ENCODE data around the gene MAP1LC3B. TPM values are rescaled to one million over a fixed set of nuclear protein-coding genes. Genes with fewer than 3 reads are reported as not detected.

MAP1LC3B gene
- total RNA-seq, 1 experiment from 2014 or later = 11.6 TPM

GRCh38 chr16:87392821-87393679 is 914 bp downstream of the MAP1LC3B start:
- peak; percentile 53 for DNase-seq (ENCODE audit: low read depth)
- in situ Hi-C loops (cut with HindIII; ENCODE audit: low pct_unique_long_range_greater_than_20kb, low sequenced_read_pairs) = no loop called here

GRCh38 chr16:87393680-87394055 is 1.5 kb downstream of the MAP1LC3B start:
- in situ Hi-C loops (cut with HindIII; ENCODE audit: low pct_unique_long_range_greater_than_20kb, low sequenced_read_pairs) = no loop called here
- no peak for DNase-seq (ENCODE audit: low read depth)

- in situ Hi-C loops (cut with HindIII; ENCODE audit: low pct_unique_long_range_greater_than_20kb, low sequenced_read_pairs) = no loop called here
- no peak for DNase-seq (ENCODE audit: low read depth)
Measured at GRCh38 chr16:87395181-87395842, 3.2 kb downstream of the MAP1LC3B start.

DNA sequence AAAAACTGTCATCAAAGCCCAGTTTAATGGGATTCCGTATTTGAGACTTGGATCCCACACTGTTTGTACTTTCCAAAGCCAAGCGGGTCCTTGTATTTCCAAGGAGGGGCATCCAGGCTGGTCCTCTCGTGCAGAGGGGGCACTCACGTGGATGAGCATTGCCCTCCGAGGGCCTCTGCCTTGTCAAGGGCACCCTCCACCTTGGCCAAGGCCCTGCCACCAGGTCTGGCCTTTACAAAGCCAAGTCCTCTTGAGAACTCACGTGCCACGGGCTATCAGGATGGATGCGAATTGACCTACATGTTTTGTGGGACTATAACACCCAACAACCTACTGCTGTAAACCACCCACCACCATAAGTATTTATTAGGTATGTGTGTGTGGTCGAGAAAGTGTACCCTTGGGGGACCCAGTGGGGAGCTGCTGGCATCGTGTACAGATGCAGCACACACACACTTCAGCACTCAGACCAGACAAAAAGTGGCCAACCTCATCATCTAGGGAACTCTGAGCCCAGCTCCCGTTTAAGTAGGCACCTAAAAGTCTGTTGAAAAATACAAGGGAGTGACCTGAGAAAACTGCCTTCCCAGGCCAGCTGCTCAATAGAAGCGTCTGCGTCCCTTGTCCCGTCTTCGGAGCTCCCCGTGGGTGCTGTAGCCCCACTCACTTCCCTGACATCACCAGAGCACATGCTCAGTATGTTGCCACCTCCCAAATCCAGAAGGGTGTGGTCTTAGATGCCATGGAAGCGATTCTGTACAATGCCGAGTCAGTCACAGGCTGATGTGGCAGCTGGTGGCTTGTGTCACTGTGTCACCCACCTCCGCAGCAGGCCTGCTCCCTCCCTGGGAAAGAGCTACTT is 12.9 kb downstream of the MAP1LC3B start:
- in situ Hi-C loops (cut with HindIII; ENCODE audit: low pct_unique_long_range_greater_than_20kb, low sequenced_read_pairs) = no loop called here
- DNase-seq (ENCODE audit: low read depth) = no peak

GRCh38 chr16:87406495-87407088 is 14.5 kb downstream of the MAP1LC3B start:
- in situ Hi-C loops (cut with HindIII; ENCODE audit: low pct_unique_long_range_greater_than_20kb, low sequenced_read_pairs) = no loop called here
- no peak for DNase-seq (ENCODE audit: low read depth)

DNA sequence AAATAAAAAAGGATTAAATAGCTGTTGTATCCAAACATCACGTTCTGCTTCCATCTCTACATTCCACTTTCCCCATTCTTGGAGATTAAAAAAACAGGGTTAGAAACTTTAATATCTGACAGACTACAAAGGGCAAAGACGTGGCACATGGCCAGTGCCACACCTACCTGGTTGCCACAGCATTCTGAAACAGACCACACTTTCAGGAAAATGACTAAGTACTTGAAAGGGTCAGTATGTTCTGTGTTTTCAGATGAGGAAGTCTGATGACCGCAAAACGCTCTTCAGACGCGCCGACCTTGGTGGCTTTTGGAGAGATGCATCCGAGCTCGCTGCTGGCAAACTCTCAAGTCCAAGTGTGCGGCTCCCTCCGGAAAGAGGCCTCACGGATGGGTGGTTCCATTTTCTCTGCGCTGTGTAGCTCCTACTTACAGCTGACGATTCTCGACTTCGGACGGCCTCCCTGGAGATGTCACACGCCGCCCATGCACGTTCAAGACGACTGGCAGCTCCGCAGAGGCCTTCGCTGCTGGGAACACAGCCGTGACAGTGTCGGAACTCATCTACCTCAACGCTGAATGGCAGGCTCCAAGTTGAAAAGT is 15.5 kb downstream of the MAP1LC3B start:
- in situ Hi-C loops (cut with HindIII; ENCODE audit: low pct_unique_long_range_greater_than_20kb, low sequenced_read_pairs) = no loop called here
- DNase-seq (ENCODE audit: low read depth) = peak; percentile 97

- in situ Hi-C loops (cut with HindIII; ENCODE audit: low pct_unique_long_range_greater_than_20kb, low sequenced_read_pairs) = no loop called here
- no peak for DNase-seq (ENCODE audit: low read depth)
Measured at GRCh38 chr16:87409153-87409552, 17.0 kb downstream of the MAP1LC3B start.

DNA sequence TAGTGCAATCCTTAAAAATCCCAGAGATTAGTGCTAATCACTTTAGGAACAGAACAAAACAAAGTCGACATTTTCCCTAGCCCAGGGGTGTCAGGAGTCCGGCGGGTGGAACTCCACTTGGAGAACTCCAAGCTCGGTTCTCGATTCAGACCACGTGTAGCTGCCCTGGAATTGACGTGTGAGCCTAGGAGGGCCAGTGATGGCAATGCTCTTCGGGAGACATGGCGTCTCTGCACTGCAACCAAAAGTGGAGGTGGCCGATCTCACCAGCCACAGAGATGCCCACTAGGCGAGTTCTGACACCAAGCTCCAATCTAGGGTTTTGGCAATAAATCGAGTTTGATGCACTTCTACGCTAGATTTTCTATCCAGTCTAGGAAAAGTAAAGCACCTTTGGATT is 17.6 kb downstream of the MAP1LC3B start:
- no peak for DNase-seq (ENCODE audit: low read depth)
- in situ Hi-C loops (cut with HindIII; ENCODE audit: low pct_unique_long_range_greater_than_20kb, low sequenced_read_pairs) = no loop called here

DNA sequence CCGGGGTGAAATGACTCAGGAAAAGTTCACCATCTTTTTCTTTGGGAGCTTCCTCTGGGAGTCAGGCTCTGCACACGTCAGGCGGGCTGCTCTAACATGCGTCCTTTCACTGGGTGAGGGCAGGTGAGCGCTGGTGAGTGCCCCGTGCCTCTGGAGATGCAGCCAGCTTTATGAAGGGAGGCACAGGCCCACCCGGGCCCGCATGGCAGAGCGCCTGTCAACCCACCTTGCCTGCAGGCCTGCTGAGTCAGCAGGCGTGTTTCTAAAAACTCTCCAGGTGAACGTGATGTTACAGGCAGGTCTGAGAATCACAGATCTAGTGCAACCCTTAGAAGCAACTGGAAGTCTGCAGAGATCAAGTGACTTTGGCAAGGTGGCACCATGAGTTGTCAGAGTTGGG is 18.4 kb downstream of the MAP1LC3B start:
- no peak for DNase-seq (ENCODE audit: low read depth)
- in situ Hi-C loops (cut with HindIII; ENCODE audit: low pct_unique_long_range_greater_than_20kb, low sequenced_read_pairs) = no loop called here

DNA sequence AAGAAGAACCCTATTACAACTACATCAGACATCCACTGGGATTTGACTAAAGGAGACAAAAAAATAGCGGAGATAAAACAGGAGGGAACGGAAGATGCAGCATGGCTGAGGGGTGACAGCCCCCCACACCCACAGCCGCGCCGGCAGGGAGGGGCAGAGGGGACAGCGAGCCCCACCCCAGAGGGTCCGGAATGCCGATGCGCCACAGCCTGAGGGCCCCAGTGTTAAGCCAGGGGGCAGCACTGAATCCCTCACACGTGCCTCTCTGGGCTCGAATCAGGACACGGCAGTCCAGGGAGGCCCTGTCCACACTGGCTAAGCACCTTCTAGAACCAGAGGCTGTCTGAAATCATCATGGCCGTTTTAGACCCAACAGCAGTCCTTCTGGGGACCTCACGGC is 18.8 kb downstream of the MAP1LC3B start:
- DNase-seq (ENCODE audit: low read depth) = no peak
- in situ Hi-C loops (cut with HindIII; ENCODE audit: low pct_unique_long_range_greater_than_20kb, low sequenced_read_pairs) = no loop called here

DNA sequence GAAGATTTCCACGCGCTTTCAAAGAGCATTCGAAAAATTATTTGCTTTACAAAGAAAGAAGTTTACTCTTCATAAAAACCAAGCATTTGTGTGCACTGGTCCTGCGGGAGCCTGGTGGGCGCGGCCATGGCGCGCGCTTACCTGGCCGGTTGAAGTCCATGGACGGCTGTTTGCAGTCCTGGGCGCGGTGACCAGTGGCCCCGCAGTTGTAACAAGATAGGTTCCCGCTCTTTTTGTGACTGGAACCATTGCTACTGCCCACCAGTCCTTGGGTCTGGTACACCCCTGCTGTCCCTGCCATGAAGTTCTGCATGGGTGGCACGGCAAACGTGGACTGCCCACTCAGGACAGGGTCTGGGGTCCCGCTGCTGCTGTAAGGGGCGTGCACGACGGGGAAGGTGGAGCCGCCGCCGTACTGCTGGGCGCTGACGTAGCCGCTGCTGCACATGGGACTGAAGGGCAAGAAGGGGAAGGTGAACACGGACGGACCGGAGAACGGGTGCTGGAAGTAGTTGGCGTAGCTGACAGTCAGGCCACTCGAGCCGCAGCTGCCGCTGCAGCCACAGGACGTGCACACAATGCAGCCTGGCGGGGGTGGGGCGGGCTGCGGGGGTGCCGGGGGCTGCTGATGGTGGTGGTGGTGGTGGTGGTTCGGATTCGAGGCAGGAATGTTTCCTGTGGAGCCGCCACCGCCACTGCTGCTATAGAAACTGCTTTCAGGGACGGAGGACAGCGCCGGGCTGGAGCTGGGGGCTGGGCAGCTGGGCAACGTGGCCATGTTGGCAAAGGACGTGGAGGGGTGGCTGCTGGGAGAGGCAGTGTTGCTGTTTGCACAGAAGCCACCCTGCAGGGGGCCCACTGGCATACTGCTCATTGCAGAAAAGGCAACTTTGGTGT is 19.5 kb downstream of the MAP1LC3B start:
- in situ Hi-C loops (cut with HindIII; ENCODE audit: low pct_unique_long_range_greater_than_20kb, low sequenced_read_pairs) = no loop called here

DNA sequence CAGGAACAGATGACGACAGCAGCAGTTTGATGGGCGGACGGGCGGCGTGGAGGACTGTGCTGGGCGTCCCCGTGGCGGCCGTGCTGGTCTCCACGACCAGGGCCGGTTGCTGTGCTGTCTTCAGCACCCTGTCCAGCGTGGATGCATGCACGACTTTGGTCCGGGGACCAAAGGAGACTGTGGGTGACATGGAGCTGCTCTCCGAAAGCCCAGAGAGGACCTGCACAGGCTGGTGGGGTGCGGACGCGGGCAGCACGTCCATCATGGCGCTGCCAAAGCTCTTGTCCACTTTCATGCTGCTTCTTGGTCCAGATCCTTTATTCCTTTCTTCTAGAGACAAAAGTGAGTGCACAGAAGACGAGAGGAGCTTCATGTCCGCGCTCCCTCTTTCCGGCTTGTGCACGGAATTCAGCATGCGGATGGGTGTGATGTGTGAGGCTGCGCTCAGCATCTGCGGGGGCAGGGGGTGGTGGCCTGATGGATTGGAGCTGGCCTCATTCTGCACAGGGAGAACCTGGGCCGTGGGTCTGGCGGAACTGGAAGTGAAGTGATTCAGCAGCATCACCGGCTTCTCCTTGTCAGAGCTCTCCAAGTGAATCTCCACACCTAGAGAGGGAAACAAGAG is 20.3 kb downstream of the MAP1LC3B start:
- in situ Hi-C loops (cut with HindIII; ENCODE audit: low pct_unique_long_range_greater_than_20kb, low sequenced_read_pairs) = no loop called here
- DNase-seq (ENCODE audit: low read depth) = no peak

More for the DNA sequence above, 19.5 kb downstream of the MAP1LC3B start:
- no peak for DNase-seq (ENCODE audit: low read depth)

DNA sequence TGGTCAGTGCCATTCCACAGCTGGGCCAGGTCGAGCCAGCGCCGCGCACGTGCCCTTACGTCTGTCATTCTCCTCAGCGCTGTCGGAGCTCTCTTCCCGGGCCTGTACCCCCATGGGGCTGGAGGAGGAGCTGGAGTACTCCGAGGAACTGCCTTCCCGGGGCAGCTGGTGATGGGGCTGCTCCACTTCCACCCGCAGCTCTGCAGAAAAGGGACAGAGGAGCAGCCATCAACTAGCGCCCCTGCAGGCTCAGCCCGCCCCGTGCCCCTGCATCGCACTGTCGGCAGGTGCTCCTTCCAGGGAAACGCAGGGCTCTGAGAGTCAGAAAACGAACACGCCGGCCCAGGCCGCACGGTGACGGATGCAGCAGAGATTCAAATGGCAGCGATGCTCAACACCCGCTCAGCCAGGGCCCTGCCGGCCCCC is 20.9 kb downstream of the MAP1LC3B start:
- in situ Hi-C loops (cut with HindIII; ENCODE audit: low pct_unique_long_range_greater_than_20kb, low sequenced_read_pairs) = no loop called here
- no peak for DNase-seq (ENCODE audit: low read depth)

DNA sequence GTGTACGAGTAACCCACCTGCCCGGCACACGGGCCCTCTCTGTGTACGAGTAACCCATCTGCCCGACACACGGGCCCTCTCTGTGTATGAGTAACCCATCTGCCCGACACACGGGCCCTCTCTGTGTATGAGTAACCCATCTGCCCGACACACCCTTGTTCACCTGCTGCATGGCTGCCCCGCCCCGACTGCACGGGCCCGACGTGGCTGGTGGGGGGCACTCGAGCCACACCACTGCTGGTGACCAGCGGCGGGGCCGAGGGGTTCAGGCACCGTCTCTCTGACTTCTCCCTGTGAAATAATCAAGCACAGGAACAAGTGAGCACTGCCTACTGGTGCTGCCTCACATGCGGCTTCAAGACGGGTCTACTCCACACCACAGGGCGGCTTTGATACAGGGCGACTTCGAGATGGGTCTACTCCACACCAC is 22.1 kb downstream of the MAP1LC3B start:
- DNase-seq (ENCODE audit: low read depth) = no peak
- in situ Hi-C loops (cut with HindIII; ENCODE audit: low pct_unique_long_range_greater_than_20kb, low sequenced_read_pairs) = no loop called here

- no peak for DNase-seq (ENCODE audit: low read depth)
- in situ Hi-C loops (cut with HindIII; ENCODE audit: low pct_unique_long_range_greater_than_20kb, low sequenced_read_pairs) = no loop called here
Measured at GRCh38 chr16:87415441-87415840, 23.3 kb downstream of the MAP1LC3B start.

GRCh38 chr16:87416826-87417527 is 24.8 kb downstream of the MAP1LC3B start:
- in situ Hi-C loops (cut with HindIII; ENCODE audit: low pct_unique_long_range_greater_than_20kb, low sequenced_read_pairs) = no loop called here
- no peak for DNase-seq (ENCODE audit: low read depth)
